Loucy (cell line): Measurements from ENCODE around the gene FAM222B.
A peak's percentile ranks its signal among the peaks of the same experiment; 100 is the strongest.

Experiments used
- H2AFZ ChIP-seq: fragments of 200-600 bp; sonication (generic); 2 replicates; pipeline ENCODE4 v1.6.0; 2016; ENCODE audit warnings: antibody characterized with exemption, mild to moderate bottlenecking, low read length, moderate library complexity
- H3F3A ChIP-seq: fragments of 200-600 bp; 2 replicates; pipeline ENCODE4 v1.6.0; 2016; ENCODE audit warnings: antibody characterized with exemption, low read depth, mild to moderate bottlenecking
- H3K27me3 ChIP-seq: fragments of 200-600 bp; sonication (generic); 2 replicates; pipeline ENCODE4 v1.6.1; 2014; ENCODE audit warnings: low read length, mild to moderate bottlenecking; ENCODE audit not compliant: insufficient read depth, poor library complexity, severe bottlenecking
- H3K36me3 ChIP-seq: fragments of 200-600 bp; sonication (generic); 2 replicates; pipeline ENCODE4 v1.6.1; 2016; ENCODE audit warnings: low read length; ENCODE audit not compliant: insufficient read depth
- H3K4me1 ChIP-seq: fragments of 200-600 bp; sonication (generic); 2 replicates; pipeline ENCODE4 v1.5.1; 2014; ENCODE audit warnings: low read length, mild to moderate bottlenecking; ENCODE audit not compliant: insufficient read depth, poor library complexity, severe bottlenecking
- H3K4me2 ChIP-seq: fragments of 200-600 bp; sonication (generic); 2 replicates; pipeline ENCODE4 v1.6.0; 2014; ENCODE audit warnings: antibody characterized with exemption, low read length, low read depth, mild to moderate bottlenecking; ENCODE audit not compliant: poor library complexity, severe bottlenecking
- H3K4me3 ChIP-seq: fragments of 200-600 bp; sonication (generic); 2 replicates; pipeline ENCODE4 v1.5.1; 2014; ENCODE audit warnings: low read length, mild to moderate bottlenecking, mixed read lengths; ENCODE audit not compliant: poor library complexity, severe bottlenecking
- H3K79me2 ChIP-seq: fragments of 200-600 bp; sonication (generic); 2 replicates; pipeline ENCODE4 v1.6.1; 2014; ENCODE audit warnings: low read length; ENCODE audit not compliant: insufficient read depth
- H3K9ac ChIP-seq: fragments of 200-600 bp; sonication (generic); 2 replicates; pipeline ENCODE4 v1.6.0; 2014; ENCODE audit warnings: mild to moderate bottlenecking, low read depth, low read length, moderate library complexity; ENCODE audit not compliant: poor library complexity, severe bottlenecking
- H3K9me2 ChIP-seq: fragments of 200-600 bp; sonication (generic); replicated peaks from 2 replicates; pipeline ENCODE4 v1.6.1; 2016; ENCODE audit warnings: low read depth, low read length, mixed read lengths
- H3K9me3 ChIP-seq: fragments of 200-600 bp; sonication (generic); 2 replicates; pipeline ENCODE4 v1.6.1; 2014; ENCODE audit warnings: mild to moderate bottlenecking, antibody characterized with exemption, low read length, low read depth; ENCODE audit not compliant: insufficient read depth
- H4K20me1 ChIP-seq: fragments of 200-600 bp; sonication (generic); 2 replicates; pipeline ENCODE4 v1.6.0; 2014; ENCODE audit warnings: antibody characterized with exemption, low read length, mild to moderate bottlenecking; ENCODE audit not compliant: insufficient read depth, poor library complexity, severe bottlenecking
- EZH2phosphoT487 ChIP-seq: fragments of 200-600 bp; IDR thresholded peaks from 2 replicates; pipeline ENCODE4 v1.6.1; 2018; ENCODE audit warnings: antibody characterized with exemption, mild to moderate bottlenecking, moderate library complexity, borderline replicate concordance
- TF ChIP-seq, protein P1 (sequence below): fragments of 200-600 bp; sonication (generic); conservative IDR thresholded peaks from 2 replicates; pipeline ENCODE4 v1.5.1; 2014; ENCODE audit warnings: mild to moderate bottlenecking, antibody characterized with exemption, low read length

The FAM222B gene

DNA sequence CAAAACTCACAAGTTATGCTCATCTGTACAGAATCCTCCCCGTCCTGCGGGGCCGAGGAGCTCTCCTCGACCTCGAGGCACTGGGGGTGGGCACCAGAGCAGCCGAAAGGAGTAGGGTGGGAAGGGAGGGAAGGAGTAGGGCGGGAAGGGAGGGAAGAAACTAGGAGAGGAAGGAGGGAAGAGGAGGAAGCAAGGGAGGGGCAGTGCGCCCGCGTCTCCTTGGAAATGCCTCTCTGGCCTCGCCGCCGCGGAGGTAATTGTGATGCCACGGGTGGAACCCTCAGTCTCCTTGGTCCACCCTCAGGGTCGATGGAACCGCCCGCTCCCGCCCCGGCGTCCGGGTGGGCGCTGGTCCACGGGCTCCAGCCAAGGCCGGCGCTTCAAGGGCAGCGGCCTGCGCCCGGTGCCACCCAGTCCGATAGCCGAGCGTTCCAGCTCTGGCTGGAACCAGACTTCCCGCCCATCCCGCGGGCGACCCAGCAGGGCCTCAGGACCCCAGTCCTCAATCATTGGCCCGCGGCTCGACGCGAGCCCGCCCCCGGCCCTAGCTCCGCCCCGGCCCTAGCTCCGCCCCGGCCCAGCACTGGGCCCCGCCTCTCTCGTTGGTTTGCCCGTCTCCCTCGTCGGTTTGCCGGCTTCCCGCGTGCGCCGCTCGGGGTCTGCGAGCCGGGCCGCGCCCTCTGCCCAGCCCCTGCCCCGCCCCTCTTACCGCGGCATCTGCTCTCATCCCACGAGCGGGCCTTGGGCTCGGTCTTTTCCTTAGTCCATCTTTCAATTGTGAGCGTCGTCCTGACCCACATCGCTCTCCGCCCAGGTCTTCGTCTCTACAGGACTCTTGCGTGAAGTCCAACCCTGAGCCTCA is 131.5 kb downstream of the FAM222B start:
- H3K4me2 ChIP-seq: peak overlapping the region; percentile 79
- no peaks in the 10 kb centered on the region; the same call in 1 of the 2 replicates for H3K36me3 ChIP-seq
- H3K79me2 ChIP-seq: peaks cover 19% of the 10 kb centered on the region; the same call in 1 of the 2 replicates
- TF ChIP-seq, protein P1, sequence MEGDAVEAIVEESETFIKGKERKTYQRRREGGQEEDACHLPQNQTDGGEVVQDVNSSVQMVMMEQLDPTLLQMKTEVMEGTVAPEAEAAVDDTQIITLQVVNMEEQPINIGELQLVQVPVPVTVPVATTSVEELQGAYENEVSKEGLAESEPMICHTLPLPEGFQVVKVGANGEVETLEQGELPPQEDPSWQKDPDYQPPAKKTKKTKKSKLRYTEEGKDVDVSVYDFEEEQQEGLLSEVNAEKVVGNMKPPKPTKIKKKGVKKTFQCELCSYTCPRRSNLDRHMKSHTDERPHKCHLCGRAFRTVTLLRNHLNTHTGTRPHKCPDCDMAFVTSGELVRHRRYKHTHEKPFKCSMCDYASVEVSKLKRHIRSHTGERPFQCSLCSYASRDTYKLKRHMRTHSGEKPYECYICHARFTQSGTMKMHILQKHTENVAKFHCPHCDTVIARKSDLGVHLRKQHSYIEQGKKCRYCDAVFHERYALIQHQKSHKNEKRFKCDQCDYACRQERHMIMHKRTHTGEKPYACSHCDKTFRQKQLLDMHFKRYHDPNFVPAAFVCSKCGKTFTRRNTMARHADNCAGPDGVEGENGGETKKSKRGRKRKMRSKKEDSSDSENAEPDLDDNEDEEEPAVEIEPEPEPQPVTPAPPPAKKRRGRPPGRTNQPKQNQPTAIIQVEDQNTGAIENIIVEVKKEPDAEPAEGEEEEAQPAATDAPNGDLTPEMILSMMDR: no peak
- TF ChIP-seq EZH2phosphoT487: no peak
- H3K9me2 ChIP-seq: no peaks in the 10 kb centered on the region
- H3K9ac ChIP-seq: peak overlapping the region; percentile 93
- peaks cover 8% of the 10 kb centered on the region for H3K4me1 ChIP-seq
- peak overlapping the region; percentile 78 for H3K4me3 ChIP-seq
- no peaks in the 10 kb centered on the region for H4K20me1 ChIP-seq
- peak overlapping the region; percentile 83 for H2AFZ ChIP-seq
- H3K9me3 ChIP-seq: no peaks in the 10 kb centered on the region
- 0 out of 2 replicates have a peak, but pooled peaks cover 3% of the 10 kb centered on the region for H3F3A ChIP-seq
- no peaks in the 10 kb centered on the region for H3K27me3 ChIP-seq

DNA sequence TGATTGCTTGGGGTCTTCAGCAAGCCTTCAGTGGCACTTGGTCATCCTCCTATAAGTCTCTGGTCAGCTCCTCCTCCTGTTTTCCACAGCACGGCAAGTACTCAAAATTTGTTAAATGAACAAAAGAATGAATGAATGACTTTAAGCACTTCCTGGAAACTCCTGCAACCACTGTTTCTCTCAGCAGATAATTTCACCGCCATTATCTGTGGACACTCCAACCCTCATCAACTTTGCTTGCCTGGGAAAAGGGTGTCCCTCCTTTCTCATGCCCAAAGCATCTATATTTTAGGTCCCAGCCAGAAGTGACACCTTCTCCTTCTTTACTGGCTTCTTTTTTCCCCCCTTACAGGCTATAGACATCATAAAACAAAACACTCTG is 135.3 kb downstream of the FAM222B start:
- Histone ChIP-seq H3K36me3 (peaks cover 16% of the 10 kb centered on the region; the same call in 1 of the 2 replicates), H3K79me2 (peaks cover 19% of the 10 kb centered on the region; the same call in 1 of the 2 replicates), H3K4me3 (no peak overlapping the region), H3K27me3 (no peaks in the 10 kb centered on the region), H3K4me1 (peaks cover under 1% of the 10 kb centered on the region), H3K9me3 (no peaks in the 10 kb centered on the region), H3K4me2 (no peak overlapping the region), H2AFZ (no peak overlapping the region), H3K9me2 (no peaks in the 10 kb centered on the region), H3F3A (0 out of 2 replicates have a peak, but pooled peaks cover 3% of the 10 kb centered on the region), H3K9ac (no peak overlapping the region), H4K20me1 (no peaks in the 10 kb centered on the region)
- TF ChIP-seq EZH2phosphoT487: no peak
- TF ChIP-seq, protein P1: no peak

DNA sequence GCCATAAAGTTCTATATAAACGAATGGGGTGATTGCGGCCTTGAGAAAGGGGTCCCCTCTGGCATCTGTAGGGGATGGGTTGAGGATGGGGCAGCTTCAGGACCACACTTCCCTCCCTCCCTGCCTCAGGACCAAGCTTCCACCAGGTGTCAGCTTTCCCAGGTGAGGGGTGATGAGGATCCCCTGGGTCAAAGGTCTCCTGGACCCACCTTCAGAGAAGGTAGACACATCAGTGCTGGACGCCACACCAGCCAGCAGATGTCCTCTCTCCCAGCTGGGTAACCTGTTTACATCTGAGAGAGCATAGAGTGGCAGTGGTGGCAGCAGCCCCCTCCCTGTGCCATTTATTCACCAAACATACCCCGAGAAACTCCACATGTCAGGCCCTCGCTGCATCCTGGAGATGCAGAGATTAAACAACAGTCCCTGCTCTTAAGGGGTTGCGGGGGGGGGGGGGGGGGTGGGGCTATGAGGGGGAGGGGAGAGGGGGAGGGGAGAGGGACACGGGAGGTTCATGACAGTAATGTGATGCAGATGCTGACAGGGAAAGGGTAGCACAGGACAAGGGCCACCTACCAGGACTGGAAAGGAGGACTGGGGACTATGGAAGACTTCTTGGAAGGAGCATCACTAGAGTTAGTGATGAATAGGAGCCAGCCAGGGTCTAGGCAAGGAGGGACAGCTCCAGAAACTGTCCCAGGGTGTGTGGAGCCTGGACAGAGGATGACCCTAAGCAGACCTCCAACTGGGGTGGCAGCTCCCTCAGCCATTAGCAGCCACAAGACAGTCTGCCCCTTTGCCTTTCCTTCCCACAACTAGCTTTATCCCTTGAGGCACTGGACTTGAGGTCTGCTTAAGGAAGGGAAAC is 135.9 kb downstream of the FAM222B start:
- Histone ChIP-seq H4K20me1 (no peaks in the 10 kb centered on the region), H3K36me3 (peaks cover 22% of the 10 kb centered on the region; the same call in 1 of the 2 replicates), H3K4me2 (no peak overlapping the region), H3K9me2 (no peaks in the 10 kb centered on the region), H2AFZ (no peak overlapping the region), H3K79me2 (peaks cover 19% of the 10 kb centered on the region; the same call in 1 of the 2 replicates), H3K9me3 (no peaks in the 10 kb centered on the region), H3F3A (0 out of 2 replicates have a peak, but pooled peaks cover 3% of the 10 kb centered on the region), H3K9ac (no peak overlapping the region), H3K4me3 (no peak overlapping the region), H3K27me3 (no peaks in the 10 kb centered on the region), H3K4me1 (no peaks in the 10 kb centered on the region)
- TF ChIP-seq, protein P1: no peak
- TF ChIP-seq EZH2phosphoT487: no peak
